Lower leg skin (tissue), 3 donors: ENCODE results near the gene YKT6.

Source experiments
- POLR2A ChIP-seq, 2 donors: fragments of 450-650 bp; IDR thresholded peaks; one replicate each; pipeline ENCODE4 v1.6.1; 2016 to 2017; ENCODE audit warnings: antibody characterized with exemption in 2 of 2, mild to moderate bottlenecking in 1 of 2, moderate library complexity in 1 of 2
- TF ChIP-seq, protein P1 (sequence below), 3 donors: fragments of 450-650 bp; IDR thresholded peaks; one replicate each; pipeline ENCODE4 v1.5.1; 2016; ENCODE audit warnings: antibody characterized with exemption in 3 of 3, mild to moderate bottlenecking in 3 of 3, moderate library complexity in 2 of 3

DNA sequence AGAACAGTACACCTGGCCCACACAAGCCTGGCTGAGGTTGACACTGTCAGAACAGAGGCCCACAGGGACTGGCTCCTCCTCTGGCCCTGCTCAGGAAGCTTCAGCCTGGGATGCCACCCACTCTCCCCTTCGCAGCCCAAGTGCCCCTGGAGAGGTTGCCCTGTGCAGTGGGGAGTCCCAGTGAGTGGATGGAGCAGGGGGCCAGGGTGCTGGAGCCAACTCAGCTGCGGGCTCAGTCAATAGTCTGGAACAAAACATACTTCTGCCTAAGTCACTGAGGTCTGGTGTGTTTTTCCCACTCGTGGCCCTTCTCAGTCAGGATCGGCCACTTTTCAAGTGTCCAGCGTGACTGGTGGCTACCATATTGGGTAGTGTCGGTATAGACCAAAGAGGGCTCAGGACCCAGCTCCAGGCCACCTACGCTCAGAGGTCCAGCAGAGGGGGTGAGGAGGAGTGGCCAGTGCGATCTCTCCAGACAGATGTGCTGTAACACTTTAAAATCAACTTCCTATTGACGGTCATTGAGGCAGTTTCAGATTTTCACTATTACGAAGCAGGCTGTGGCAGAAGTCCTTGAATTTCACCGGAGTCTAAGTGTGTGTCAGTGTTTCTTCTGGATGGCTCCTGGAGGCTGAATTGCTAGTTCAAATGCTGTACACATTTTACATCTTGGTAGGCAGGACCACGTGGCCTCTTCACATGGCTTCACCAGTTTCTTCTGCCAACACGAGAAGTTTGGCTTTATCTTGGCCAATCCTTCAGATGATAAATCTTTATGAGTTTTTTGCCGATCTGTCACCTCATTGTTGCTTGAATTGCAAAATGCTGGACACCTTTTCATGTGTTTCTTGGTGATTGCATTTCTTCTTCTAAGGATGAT lies 10.5 kb upstream of the YKT6 start:
- TF ChIP-seq, protein P1, sequence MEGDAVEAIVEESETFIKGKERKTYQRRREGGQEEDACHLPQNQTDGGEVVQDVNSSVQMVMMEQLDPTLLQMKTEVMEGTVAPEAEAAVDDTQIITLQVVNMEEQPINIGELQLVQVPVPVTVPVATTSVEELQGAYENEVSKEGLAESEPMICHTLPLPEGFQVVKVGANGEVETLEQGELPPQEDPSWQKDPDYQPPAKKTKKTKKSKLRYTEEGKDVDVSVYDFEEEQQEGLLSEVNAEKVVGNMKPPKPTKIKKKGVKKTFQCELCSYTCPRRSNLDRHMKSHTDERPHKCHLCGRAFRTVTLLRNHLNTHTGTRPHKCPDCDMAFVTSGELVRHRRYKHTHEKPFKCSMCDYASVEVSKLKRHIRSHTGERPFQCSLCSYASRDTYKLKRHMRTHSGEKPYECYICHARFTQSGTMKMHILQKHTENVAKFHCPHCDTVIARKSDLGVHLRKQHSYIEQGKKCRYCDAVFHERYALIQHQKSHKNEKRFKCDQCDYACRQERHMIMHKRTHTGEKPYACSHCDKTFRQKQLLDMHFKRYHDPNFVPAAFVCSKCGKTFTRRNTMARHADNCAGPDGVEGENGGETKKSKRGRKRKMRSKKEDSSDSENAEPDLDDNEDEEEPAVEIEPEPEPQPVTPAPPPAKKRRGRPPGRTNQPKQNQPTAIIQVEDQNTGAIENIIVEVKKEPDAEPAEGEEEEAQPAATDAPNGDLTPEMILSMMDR (IDR thresholded peaks at IDR 0.05) = no peak
- TF ChIP-seq POLR2A (IDR thresholded peaks at IDR 0.05) = no peak
